NCI-H2107 (cell line): ENCODE data around the gene NOS1AP.
"Not testable (repeated sequence)": the region's sequence is repeated elsewhere in the genome, so short reads cannot be mapped to it uniquely, and the experiment has no call there.

Experiments
- DNase-seq: peaks from one replicate; lab custom pipeline; 2025; lab: John Stamatoyannopoulos, UW

Gene NOS1AP

DNA sequence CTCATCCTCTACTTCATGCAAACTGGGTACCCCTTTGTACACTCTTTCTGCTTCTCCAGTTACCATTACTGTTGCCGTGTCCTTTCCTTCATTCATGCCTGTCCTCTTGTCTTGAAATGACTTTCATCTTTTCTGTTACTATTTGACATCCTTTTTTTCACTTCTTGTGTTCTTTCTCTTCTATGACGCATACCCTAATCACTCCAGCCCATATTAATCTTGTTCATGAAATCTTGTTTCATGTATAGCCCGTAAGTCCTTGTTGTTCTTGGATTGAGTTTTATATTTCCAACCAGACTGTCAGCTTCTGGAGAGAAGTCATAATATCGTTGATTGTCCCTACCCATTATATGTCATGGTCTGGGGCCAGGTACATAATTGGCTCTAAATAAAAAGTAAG lies 126.1 kb downstream of the NOS1AP start:
- no peak for DNase-seq

- DNase-seq = no peak
Measured at GRCh38 chr1:162196387-162196786, 126.9 kb downstream of the NOS1AP start.

DNA sequence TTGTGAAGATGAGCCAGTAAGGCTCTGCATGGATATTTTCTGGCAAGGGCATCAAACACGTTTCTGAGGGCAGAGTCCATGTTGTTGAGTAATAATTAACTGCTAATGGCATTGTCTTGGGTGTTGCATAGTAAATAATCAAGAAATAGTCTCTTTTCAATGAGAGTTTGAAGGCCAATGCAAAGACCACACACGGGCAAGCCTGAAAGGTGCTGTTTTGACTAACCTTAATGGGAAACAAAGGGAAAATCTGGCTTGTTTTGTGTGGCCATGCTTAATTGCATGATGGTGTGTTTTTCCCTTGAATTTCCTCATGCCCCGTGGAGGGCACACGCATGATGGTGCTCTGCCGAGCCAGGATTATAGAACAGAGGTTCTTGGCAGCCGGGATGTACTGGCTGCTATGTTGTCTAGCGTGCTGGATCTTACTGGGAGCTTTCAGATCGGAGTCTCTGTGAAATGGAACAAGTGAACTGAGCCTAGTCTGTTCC lies 127.6 kb downstream of the NOS1AP start:
- no peak for DNase-seq

- DNase-seq = no peak
Measured at GRCh38 chr1:162197615-162198421, 128.3 kb downstream of the NOS1AP start.

DNA sequence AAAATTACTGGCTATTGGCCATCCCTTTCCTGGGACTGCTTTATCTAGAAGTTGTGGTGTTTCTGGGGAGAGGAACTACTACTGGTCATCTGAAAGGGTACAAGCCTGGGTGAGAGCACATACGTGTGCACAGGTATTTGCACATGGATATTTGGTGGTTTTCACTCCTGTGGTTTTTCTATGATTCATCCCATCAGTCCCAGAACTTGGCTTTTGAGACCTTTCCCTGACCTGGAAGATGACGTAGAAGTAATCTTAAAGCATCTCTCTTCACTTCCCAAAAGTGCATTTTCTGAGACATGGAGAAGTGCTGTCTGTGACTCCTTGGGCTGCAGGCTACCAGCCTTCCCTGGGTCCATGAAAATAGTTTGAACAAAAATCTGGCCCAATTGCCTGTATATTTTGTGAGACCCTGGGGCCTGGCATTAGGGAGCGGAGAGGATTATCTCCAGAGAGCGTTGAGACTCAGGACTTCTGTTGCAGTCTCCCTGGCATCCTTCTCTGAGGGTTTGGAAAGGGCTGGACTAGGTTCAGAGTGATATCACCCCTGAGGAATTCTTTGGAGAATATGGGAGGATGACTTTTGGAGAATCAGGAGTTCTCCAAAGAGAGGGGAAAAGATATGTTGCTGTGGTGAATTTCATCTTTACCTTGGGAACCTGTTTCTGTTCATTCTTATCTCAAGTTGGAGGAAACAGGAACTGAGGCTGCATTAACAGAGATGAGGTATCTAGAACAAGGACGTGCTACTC lies 130.8 kb downstream of the NOS1AP start:
- no peak for DNase-seq

DNA sequence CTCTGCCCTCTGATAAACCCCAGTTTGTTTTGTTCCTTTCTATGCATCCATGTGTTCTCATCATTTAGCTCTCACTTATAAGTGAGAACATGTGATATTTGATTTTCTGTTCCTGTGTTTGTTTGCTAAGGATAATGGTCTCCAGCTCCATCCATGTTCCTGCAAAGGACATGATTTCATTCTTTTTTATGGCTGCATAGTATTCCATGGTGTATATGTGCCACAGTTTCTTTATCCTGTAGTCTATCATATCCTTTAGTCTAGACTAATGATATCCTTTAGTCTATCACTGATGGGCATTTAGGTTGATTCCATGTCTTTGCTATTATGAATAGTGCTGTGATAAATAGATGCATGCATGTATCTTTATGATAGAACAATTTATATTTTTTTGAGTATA lies 131.6 kb downstream of the NOS1AP start:
- not testable (repeated sequence) for DNase-seq

- DNase-seq = no peak
Measured at GRCh38 chr1:162204129-162204822, 134.8 kb downstream of the NOS1AP start.

DNA sequence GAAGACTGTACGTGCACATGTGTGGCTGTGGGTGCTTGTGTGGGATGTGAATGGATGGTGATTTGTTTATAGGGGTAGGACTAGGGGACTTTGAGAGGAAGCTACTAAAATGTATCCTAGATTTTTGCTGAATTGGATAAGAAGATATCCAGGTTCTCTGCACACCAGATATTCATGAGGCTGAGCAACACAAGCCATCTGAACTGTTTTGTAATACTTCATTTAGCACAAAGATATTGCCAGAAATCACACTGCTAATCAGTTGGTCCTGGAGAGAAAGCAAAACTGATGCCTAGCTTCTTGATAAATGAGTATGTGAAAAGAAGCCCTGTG lies 135.3 kb downstream of the NOS1AP start:
- DNase-seq = no peak

GRCh38 chr1:162206300-162206699 lies 136.8 kb downstream of the NOS1AP start:
- no peak for DNase-seq

- DNase-seq = peak; percentile 79
Measured at GRCh38 chr1:162206749-162207635, 137.5 kb downstream of the NOS1AP start.

DNA sequence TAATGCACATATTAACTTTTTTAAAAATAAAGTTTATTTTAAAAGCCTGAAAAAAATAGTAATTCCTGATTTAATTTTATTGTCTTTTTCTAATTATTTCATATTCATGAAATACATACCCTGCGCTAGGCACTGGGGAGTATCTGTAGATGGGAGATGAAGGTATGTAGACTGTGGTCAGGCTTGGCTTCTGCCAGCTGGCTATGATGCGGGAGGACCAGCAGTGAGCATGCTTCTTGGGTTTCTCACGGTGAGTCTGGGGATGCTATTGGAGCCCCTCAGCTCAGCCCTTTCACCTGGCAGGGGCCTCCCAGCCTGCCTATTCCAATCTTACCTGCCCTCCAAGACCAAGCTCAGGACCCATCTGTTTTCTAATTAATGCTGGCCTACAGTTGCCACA lies 138.4 kb downstream of the NOS1AP start:
- DNase-seq = no peak

GRCh38 chr1:162210196-162210595 lies 140.7 kb downstream of the NOS1AP start:
- no peak for DNase-seq

DNA sequence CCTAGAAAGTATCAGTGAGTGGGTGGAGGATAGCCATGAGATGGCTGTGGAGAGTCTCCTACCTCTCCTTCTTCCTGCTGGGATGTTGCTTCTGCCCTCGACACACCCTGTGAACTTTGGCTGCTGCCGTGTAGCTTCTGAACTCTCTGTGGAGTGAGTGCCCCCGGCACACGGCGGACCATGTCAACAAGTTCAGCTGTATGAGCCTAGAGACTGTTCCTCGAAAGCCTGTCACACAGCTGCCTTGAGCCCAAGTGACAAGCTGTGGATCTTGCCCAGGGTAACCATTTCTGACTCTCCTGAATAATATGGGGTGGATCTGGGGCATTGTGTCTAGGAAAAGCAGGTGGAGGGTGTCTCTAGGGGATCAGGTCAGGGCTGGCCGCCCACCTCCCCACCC lies 143.2 kb downstream of the NOS1AP start:
- no peak for DNase-seq

DNA sequence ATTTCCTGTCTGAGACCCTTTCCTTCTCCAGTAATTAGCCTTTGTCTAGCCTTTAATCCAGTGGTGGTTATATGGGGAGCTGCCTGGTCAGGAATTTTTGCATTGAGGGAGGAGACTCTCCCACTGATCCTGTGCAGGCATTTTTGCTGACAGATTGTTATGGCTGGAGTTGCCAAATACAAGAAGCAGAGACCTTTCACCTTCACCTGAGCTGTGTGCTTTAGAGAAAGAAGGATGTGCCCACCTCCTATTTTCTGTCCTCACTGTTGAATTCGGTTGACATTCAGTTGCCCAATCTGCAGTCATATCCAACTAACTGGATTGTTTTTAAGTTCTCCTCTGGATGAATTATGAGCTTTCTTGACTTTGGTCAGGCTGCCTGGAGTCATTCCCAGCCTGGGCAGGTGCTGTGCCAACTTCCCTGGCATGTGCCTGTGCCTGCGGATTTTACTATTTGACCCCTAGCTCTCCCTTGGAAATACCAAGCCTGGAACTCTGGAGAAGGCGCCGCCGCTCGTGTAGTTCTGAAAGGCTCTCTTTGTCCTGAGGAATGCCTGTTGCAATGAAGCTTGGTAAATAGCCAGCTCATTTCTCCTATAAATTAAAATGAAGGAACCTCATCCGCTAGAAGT lies 143.9 kb downstream of the NOS1AP start:
- no peak for DNase-seq

- no peak for DNase-seq
Measured at GRCh38 chr1:162214202-162214601, 144.7 kb downstream of the NOS1AP start.

- no peak for DNase-seq
Measured at GRCh38 chr1:162215902-162216301, 146.4 kb downstream of the NOS1AP start.

- DNase-seq = no peak
Measured at GRCh38 chr1:162216604-162217003, 147.1 kb downstream of the NOS1AP start.

DNA sequence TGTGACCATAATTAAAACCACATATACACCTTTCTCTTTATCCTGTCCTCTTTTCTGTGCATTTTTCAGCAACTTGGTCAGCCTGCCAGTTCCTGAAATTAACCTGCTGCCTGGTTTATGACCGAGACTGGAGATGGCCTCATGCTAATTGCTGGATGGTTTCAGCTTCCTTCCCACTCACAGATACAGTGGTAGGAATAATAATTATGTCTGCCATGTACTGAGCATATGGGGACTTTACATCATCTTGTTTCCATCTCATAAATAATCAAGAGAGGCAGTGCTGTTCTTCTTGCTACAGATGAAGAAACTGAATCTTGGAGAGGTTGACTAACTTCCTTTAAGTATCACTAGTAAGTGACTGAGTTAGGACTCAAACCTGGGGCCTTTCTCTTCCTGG lies 148.2 kb downstream of the NOS1AP start:
- no peak for DNase-seq

GRCh38 chr1:162218546-162218945 lies 149.1 kb downstream of the NOS1AP start:
- DNase-seq = no peak

DNA sequence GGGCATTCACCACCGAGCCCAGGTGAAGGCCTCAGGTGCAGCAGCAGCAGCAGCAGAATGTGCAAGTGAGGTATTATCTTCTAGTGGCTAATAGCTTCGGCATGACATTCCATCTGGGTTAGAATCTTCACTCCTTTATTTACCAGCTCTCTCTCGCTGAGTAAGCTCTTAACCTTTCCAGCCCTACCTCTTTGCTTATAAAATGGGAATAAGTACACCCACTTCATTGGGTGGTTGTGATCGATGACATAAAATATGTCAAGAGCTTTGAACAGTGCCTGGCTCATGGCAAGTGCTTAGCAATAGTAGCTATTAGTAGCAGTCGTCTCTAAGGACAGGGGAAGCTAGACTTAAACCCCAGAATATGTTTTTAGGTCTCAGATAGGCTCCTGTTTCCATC lies 149.5 kb downstream of the NOS1AP start:
- DNase-seq = peak; percentile 40

DNA sequence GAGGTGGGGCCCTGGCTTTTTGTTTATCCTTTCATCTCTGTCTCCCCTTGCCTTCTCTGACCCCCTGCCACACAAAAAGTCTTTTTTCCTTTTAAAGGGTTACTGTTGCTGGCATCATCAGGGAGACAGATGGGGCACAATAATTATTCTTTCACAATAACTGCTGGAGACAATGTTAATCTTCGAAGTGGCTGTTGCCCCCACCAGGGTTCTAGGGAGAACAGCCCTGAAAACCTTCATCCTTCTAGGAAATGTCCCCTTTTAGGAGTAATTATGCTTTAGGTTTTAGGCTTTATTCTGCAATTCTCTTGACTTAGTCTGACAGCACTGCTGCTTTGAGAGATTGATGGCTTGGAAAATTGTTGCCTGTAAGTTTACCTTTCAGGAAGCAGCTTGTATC lies 150.0 kb downstream of the NOS1AP start:
- no peak for DNase-seq
